ENCODE data around the gene IPO11.

DNA sequence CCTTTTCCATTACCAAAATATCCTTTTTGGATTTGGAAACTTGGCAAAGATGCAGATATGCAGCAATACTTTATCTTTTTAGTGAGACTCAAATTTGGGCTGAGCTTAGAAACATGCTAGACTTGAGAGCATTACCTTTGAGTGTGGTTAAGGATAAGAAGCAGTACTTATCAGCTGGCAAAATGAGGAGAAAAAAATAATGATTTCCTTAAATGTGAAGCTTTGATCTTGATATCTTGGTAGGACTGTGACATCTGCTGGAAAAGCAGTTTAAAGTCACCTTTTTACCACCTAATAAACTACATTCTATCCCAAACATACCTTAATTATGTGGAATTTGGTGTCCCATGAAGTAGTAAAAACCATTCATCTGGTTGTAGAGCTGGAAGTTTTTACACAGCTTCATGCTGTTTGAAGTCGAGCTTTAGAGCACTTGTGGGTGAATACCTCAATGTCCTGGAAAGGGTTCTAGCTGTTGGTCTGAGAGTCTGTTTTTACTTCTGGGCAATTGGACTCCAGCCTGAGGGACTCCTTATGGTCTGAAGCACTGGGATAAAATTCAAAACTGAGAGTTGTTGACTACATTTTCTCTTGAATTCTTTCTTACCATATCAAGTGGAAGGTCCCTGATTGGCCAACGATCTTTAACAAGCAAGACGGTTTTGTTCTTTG lies 219.5 kb downstream of the IPO11 start:
- TF ChIP-seq, protein P1, sequence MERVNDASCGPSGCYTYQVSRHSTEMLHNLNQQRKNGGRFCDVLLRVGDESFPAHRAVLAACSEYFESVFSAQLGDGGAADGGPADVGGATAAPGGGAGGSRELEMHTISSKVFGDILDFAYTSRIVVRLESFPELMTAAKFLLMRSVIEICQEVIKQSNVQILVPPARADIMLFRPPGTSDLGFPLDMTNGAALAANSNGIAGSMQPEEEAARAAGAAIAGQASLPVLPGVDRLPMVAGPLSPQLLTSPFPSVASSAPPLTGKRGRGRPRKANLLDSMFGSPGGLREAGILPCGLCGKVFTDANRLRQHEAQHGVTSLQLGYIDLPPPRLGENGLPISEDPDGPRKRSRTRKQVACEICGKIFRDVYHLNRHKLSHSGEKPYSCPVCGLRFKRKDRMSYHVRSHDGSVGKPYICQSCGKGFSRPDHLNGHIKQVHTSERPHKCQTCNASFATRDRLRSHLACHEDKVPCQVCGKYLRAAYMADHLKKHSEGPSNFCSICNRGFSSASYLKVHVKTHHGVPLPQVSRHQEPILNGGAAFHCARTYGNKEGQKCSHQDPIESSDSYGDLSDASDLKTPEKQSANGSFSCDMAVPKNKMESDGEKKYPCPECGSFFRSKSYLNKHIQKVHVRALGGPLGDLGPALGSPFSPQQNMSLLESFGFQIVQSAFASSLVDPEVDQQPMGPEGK (CRISPR knock-in tag; IDR thresholded peaks at IDR 0.05; ENCODE audit: borderline replicate concordance), result no peak
- no peak for TF ChIP-seq GLIS3 (CRISPR knock-in tag; IDR thresholded peaks at IDR 0.05)
- TF ChIP-seq, protein P2, sequence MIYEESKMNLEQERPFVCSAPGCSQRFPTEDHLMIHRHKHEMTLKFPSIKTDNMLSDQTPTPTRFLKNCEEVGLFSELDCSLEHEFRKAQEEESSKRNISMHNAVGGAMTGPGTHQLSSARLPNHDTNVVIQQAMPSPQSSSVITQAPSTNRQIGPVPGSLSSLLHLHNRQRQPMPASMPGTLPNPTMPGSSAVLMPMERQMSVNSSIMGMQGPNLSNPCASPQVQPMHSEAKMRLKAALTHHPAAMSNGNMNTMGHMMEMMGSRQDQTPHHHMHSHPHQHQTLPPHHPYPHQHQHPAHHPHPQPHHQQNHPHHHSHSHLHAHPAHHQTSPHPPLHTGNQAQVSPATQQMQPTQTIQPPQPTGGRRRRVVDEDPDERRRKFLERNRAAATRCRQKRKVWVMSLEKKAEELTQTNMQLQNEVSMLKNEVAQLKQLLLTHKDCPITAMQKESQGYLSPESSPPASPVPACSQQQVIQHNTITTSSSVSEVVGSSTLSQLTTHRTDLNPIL (CRISPR knock-in tag; IDR thresholded peaks at IDR 0.05; ENCODE audit: low read depth), result no peak
- TF ChIP-seq, protein P3, sequence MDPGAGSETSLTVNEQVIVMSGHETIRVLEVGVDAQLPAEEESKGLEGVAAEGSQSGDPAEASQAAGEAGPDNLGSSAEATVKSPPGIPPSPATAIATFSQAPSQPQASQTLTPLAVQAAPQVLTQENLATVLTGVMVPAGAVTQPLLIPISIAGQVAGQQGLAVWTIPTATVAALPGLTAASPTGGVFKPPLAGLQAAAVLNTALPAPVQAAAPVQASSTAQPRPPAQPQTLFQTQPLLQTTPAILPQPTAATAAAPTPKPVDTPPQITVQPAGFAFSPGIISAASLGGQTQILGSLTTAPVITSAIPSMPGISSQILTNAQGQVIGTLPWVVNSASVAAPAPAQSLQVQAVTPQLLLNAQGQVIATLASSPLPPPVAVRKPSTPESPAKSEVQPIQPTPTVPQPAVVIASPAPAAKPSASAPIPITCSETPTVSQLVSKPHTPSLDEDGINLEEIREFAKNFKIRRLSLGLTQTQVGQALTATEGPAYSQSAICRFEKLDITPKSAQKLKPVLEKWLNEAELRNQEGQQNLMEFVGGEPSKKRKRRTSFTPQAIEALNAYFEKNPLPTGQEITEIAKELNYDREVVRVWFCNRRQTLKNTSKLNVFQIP (CRISPR knock-in tag; IDR thresholded peaks at IDR 0.05; ENCODE audit: borderline replicate concordance, low read depth), result no peak
- no peak for TF ChIP-seq ZFP30 (CRISPR knock-in tag; IDR thresholded peaks at IDR 0.05)
- TF ChIP-seq ZFP3 (CRISPR knock-in tag; IDR thresholded peaks at IDR 0.05), result no peak
- TF ChIP-seq ARNTL (CRISPR knock-in tag; IDR thresholded peaks at IDR 0.05; ENCODE audit: borderline replicate concordance, low read depth), result no peak
- TF ChIP-seq, protein P4, sequence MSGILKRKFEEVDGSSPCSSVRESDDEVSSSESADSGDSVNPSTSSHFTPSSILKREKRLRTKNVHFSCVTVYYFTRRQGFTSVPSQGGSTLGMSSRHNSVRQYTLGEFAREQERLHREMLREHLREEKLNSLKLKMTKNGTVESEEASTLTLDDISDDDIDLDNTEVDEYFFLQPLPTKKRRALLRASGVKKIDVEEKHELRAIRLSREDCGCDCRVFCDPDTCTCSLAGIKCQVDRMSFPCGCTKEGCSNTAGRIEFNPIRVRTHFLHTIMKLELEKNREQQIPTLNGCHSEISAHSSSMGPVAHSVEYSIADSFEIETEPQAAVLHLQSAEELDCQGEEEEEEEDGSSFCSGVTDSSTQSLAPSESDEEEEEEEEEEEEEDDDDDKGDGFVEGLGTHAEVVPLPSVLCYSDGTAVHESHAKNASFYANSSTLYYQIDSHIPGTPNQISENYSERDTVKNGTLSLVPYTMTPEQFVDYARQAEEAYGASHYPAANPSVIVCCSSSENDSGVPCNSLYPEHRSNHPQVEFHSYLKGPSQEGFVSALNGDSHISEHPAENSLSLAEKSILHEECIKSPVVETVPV (CRISPR knock-in tag; IDR thresholded peaks at IDR 0.05), result no peak
- no peak for TF ChIP-seq ISL1 (CRISPR knock-in tag; IDR thresholded peaks at IDR 0.05)
- no peak for TF ChIP-seq PPARA (CRISPR knock-in tag; IDR thresholded peaks at IDR 0.05; ENCODE audit: borderline replicate concordance)
- no peak for TF ChIP-seq ZNF8 (CRISPR knock-in tag; IDR thresholded peaks at IDR 0.05)
- TF ChIP-seq BACH2 (CRISPR knock-in tag; IDR thresholded peaks at IDR 0.05; ENCODE audit: borderline replicate concordance), result no peak
